NCI-H510A treated with DMSO at 0.1 percent for 48 hours (cell line): ENCODE data around the gene NEUROG2.
"Not testable (repeated sequence)": the region's sequence is repeated elsewhere in the genome, so short reads cannot be mapped to it uniquely, and the experiment has no call there.

Experiments used
- DNase-seq: peaks from one replicate; lab custom pipeline; 2025; lab: John Stamatoyannopoulos, UW

NEUROG2 gene

GRCh38 chr4:112490808-112491207 lies 25.2 kb downstream of the NEUROG2 start:
- DNase-seq, result not testable (repeated sequence)

GRCh38 chr4:112485930-112486329 lies 30.1 kb downstream of the NEUROG2 start:
- DNase-seq, result no peak

GRCh38 chr4:112473985-112474384 lies 42.0 kb downstream of the NEUROG2 start:
- DNase-seq, result no peak

GRCh38 chr4:112472318-112472717 lies 43.7 kb downstream of the NEUROG2 start:
- DNase-seq, result no peak
